NCI-H146 treated with DMSO at 0.1 percent for 48 hours (cell line): ENCODE data around the gene MYCN.
"Not testable (repeated sequence)": the region's sequence is repeated elsewhere in the genome, so short reads cannot be mapped to it uniquely, and the experiment has no call there.

Experiments
- DNase-seq: peaks from one replicate; lab custom pipeline; 2025; ENCODE audit not compliant: unreplicated experiment; lab: John Stamatoyannopoulos, UW

The MYCN gene

GRCh38 chr2:15907461-15908324, 32.7 kb upstream of the MYCN start:
- no peak for DNase-seq

- DNase-seq: no peak
Measured at GRCh38 chr2:15908371-15908770, 32.0 kb upstream of the MYCN start.

GRCh38 chr2:15909157-15909556, 31.2 kb upstream of the MYCN start:
- no peak for DNase-seq

GRCh38 chr2:15909736-15910135, 30.6 kb upstream of the MYCN start:
- DNase-seq: no peak

GRCh38 chr2:15911270-15911669, 29.1 kb upstream of the MYCN start:
- not testable (repeated sequence) for DNase-seq

GRCh38 chr2:15911686-15912085, 28.7 kb upstream of the MYCN start:
- DNase-seq: no peak

GRCh38 chr2:15912203-15912602, 28.1 kb upstream of the MYCN start:
- no peak for DNase-seq

- no peak for DNase-seq
Measured at GRCh38 chr2:15913146-15913545, 27.2 kb upstream of the MYCN start.

- no peak for DNase-seq
Measured at GRCh38 chr2:15914596-15915385, 25.6 kb upstream of the MYCN start.

- DNase-seq: not testable (repeated sequence)
Measured at GRCh38 chr2:15915546-15915945, 24.8 kb upstream of the MYCN start.

- DNase-seq: no peak
Measured at GRCh38 chr2:15916336-15916735, 24.0 kb upstream of the MYCN start.

- no peak for DNase-seq
Measured at GRCh38 chr2:15918761-15919356, 21.5 kb upstream of the MYCN start.

- no peak for DNase-seq
Measured at GRCh38 chr2:15919716-15920434, 20.5 kb upstream of the MYCN start.

- DNase-seq: no peak
Measured at GRCh38 chr2:15920696-15921095, 19.7 kb upstream of the MYCN start.

GRCh38 chr2:15923597-15923996, 16.8 kb upstream of the MYCN start:
- no peak for DNase-seq

- DNase-seq: no peak
Measured at GRCh38 chr2:15925819-15926218, 14.5 kb upstream of the MYCN start.

- DNase-seq: no peak
Measured at GRCh38 chr2:15926252-15926651, 14.1 kb upstream of the MYCN start.

GRCh38 chr2:15927551-15928218, 12.7 kb upstream of the MYCN start:
- DNase-seq: no peak

- not testable (repeated sequence) for DNase-seq
Measured at GRCh38 chr2:15929008-15929407, 11.3 kb upstream of the MYCN start.

- DNase-seq: no peak
Measured at GRCh38 chr2:15929861-15930260, 10.5 kb upstream of the MYCN start.
